HL-60 (cell line): Measurements from ENCODE around the gene ATP1A1.

Source experiments
- DNase-seq, 2 experiments: peaks; one replicate each; pipeline ENCODE4 v3.0.0-alpha.2; 2010 to 2020; ENCODE audit warnings: low read depth in 1 of 2, low spot score in 1 of 2
- H3K27ac ChIP-seq: fragments of 250-450 bp; sonication (Bioruptor Pico); replicated peaks from 2 replicates; pipeline ENCODE4 v1.5.1; 2020; ENCODE audit warnings: mild to moderate bottlenecking, moderate library complexity
- H3K27me3 ChIP-seq: fragments of 250-450 bp; sonication (Bioruptor Pico); 2 replicates; pipeline ENCODE4 v1.5.1; 2021; ENCODE audit warnings: mild to moderate bottlenecking, moderate library complexity; ENCODE audit not compliant: insufficient read depth, poor library complexity, severe bottlenecking
- H3K4me3 ChIP-seq: replicated peaks from 2 replicates; pipeline ENCODE4 v1.5.1; 2011; ENCODE audit warnings: mild to moderate bottlenecking, control low read depth, low read length; ENCODE audit not compliant: insufficient read depth
- CTCF ChIP-seq: IDR thresholded peaks from one replicate; pipeline ENCODE4 v1.5.1; 2011; ENCODE audit warnings: low read length, control low read depth, inconsistent platforms; ENCODE audit not compliant: insufficient read depth
- GABPA ChIP-seq: IDR thresholded peaks from 2 replicates; pipeline ENCODE4 v1.6.1; 2012; ENCODE audit warnings: low read depth
- POLR2AphosphoS5 ChIP-seq: IDR thresholded peaks from 2 replicates; pipeline ENCODE4 v1.6.1; 2012; ENCODE audit warnings: low read depth
- REST ChIP-seq: IDR thresholded peaks from 2 replicates; pipeline ENCODE4 v1.6.1; 2012; ENCODE audit warnings: low read depth; ENCODE audit not compliant: insufficient replicate concordance
- SPI1 ChIP-seq: IDR thresholded peaks from 2 replicates; pipeline ENCODE4 v1.6.1; 2012; ENCODE audit warnings: low read depth, mild to moderate bottlenecking, borderline replicate concordance

ATP1A1 gene

GRCh38 chr1:116345843-116346242, 27.2 kb upstream of the ATP1A1 start:
- Histone ChIP-seq H3K27me3 (peaks cover 11% of the 10 kb centered on the region), H3K27ac (no peak overlapping the region), H3K4me3 (no peak overlapping the region)
- TF ChIP-seq REST (no peak), GABPA (no peak), CTCF (no peak), SPI1 (no peak), POLR2AphosphoS5 (no peak)
- DNase-seq, result no peak

- DNase-seq, result no peak
- Histone ChIP-seq H3K27me3 (peaks cover 9% of the 10 kb centered on the region), H3K4me3 (no peak overlapping the region), H3K27ac (no peak overlapping the region)
- TF ChIP-seq POLR2AphosphoS5 (no peak), CTCF (no peak), REST (no peak), SPI1 (no peak), GABPA (no peak)
Measured at GRCh38 chr1:116346943-116347673, 25.9 kb upstream of the ATP1A1 start.

- H3K4me3 ChIP-seq, result no peak overlapping the region
- no peak for TF ChIP-seq GABPA
- TF ChIP-seq POLR2AphosphoS5, result no peak
- TF ChIP-seq REST, result no peak
- TF ChIP-seq SPI1, result no peak
- no peak for TF ChIP-seq CTCF
- DNase-seq, result no peak
- H3K27me3 ChIP-seq, result peaks cover 9% of the 10 kb centered on the region
- no peak overlapping the region for H3K27ac ChIP-seq
Measured at GRCh38 chr1:116347696-116348095, 25.3 kb upstream of the ATP1A1 start.
